ENCODE results near the gene ATG16L1.

Gene ATG16L1

DNA sequence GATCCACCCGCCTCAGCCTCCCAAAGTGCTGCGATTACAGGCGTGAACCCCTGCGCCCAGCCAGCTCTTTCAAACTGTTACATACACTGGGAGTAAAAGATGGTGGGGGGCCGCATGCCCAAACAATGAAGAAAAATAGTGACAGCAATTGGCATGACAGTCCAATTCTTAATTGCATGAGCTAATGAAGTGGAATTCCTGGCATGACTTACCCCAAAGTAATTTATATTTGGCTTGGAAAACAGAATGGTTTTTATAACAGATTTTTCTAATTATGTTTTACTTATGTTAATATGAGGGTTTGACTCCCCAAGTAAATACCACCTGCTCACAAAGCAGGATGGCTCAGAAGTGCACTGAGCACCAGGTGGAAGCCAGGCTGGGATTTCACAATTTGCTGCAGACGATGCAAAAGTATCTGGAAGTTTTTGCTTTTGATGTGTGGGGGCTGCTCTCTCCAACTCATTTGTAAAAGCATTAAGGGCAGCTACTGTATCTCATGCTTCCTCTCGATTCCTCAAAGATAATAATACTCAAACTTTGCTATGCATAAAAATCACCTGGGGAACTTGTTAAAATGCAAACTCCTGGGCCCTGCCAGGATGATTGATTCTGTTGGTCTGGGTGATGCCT lies 24.0 kb upstream of the ATG16L1 start:
- DNase-seq (ENCODE audit: low read depth in 2 of 2): no peak

DNA sequence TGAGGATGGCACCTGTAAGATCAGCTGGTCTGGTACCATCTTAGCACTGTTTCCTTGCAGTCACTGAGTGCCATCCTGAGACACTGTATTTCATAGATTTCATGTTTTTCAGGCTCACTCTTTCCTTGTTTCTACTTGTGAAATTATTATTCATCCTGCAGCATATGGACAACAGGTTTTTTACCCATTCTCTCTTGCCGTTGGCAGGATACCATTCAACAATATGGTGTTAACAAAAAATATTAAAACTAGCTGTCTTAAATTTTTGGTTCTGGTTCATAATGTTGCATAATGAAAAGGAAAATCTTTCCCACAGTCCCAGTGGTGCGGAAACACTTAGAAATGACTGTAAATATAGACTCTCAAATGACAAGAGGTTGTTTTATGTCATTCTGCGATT lies 23.1 kb upstream of the ATG16L1 start:
- no peak for DNase-seq (ENCODE audit: low read depth in 2 of 2)

DNA sequence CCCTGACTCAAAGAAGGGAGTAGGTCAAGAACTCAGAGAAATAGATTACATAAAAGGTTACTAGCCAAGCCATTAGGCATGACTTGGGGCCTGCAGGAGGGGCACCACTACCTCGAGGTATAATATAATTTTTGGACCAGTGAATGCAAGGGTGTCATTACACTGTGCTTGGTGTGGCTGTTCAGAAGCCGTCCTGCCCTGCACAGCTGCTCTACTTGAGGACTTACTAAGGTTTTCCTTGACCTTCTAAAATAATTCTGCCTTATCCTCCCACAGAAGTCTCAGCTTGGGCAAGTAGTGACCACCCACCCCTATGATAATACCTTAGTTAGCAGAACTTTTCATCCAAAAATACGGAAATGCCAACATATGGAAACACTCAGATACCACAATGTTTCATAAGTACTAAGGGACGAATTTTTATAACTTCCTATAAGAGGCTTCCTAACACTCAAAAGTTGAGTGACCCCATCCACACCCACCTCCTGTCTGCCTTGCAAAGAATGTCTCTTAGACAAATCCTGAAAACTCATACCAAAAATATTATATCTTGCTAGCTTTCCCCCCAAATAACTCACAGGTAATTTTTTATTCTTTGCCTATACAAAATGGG lies 17.7 kb upstream of the ATG16L1 start:
- DNase-seq (ENCODE audit: low read depth in 2 of 2): no peak

DNA sequence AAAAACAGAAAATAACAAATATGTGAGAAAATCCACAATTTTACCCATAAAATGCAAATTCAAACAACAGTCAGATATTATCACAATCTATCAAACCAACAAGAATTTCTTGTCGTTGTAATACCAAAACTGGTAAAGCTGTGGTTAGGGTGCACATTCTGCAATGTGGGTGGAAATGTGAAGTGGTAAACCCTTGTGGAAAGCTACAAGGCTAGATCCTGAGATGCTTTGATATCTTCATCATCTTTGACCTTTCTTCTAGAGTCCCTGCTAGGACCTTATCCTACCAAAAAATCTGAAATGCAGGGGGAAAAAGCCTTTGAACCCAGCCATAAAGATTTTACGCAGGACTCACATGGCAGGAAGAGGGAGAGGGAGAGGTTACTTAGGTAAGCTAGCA lies 17.2 kb upstream of the ATG16L1 start:
- no peak for DNase-seq (ENCODE audit: low read depth in 2 of 2)

DNA sequence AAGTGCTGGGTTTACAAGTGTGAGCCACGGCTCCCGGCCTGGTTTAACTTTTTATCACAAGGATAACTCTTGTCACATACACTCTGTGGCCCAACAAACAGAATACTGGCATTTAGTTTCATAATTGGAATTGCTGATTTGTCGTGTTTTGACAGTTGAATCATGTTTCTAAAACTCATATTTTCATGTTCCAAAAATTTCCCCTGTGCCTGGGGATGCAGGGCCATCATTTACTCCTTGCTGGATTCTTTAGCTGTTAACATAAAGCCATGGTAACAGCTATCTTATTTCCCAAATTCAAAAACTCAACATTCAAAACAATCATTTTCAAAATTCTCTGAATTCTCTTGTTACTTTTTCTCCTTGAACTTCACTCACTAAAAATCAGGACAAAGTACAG lies 16.5 kb upstream of the ATG16L1 start:
- DNase-seq (ENCODE audit: low read depth in 2 of 2): no peak

DNA sequence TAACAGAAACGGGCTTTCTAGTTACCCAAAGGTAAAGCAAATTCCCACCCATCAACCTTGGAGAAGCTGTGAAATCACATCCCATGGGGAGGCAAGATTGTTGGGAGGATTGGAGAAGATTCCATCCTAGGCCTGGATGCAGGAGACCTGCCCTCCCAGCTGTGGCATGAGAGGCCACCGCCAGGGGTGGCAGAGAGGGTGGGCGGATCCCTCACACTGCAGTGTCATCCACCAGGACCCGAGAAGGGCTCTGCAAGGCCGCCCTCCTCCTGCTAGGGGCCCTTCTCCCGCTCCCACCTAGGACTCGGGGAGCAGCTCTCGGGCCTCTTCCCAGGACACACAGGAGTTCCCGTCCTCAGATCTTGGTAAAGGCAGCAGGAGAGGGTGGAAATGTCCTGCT lies 15.5 kb upstream of the ATG16L1 start:
- no peak for DNase-seq (ENCODE audit: low read depth in 2 of 2)

DNA sequence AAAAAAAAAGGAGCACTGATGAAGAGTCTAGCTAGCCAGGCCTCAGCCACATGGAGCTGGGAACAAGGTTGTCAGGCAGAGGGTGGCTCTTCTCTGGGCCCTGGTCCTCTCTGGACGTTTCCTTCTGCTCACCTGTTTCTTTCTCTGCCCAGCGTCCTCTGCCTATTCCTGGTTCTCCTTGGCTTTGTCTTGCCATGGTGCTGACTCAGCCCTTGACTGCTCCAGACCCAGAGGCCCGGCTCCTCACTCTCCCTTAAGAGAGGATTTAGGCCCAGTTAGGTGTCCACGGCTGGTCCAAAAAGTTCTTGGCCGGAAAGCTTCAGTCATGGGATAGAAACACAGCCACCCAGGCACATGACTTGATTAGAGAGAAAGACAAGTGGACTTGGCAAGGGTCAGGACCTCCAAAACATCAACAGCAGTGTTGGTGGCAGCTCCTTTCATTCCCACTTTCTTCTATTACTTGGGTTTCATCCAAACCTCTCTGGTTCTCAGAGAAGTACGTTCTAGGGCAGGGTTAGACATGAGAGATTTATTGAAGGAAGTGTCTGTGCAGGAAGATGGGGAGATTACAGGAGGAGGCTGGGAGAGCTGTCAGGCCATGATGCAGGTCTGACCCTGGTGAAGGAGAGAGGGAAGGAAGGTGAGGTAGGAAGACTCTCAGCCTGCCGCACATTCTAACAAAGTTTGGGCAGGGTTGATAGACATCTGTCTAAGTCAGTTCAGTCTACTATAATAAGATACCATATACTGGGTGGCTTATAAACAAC lies 14.5 kb upstream of the ATG16L1 start:
- no peak for DNase-seq (ENCODE audit: low read depth in 2 of 2)

DNA sequence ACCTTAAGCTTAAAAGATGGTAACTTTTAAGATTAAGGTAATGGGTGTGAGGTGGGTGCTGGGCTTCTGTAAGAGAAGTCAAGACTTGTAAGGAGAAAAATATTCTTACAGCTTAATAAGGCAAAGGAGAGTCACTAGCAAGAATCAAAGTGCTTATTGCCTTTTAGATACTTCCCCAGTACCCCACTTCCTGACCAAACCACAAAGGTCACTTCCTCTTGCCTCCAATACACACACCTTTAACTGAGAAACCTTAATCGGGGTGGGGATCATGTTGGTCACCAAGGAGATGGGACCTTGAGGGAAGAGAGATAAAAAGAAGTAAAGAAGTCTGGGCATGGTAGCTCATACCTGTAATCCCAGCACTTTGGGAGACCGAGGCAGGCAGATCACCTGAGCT lies 10.6 kb upstream of the ATG16L1 start:
- DNase-seq (ENCODE audit: low read depth in 2 of 2): no peak

DNA sequence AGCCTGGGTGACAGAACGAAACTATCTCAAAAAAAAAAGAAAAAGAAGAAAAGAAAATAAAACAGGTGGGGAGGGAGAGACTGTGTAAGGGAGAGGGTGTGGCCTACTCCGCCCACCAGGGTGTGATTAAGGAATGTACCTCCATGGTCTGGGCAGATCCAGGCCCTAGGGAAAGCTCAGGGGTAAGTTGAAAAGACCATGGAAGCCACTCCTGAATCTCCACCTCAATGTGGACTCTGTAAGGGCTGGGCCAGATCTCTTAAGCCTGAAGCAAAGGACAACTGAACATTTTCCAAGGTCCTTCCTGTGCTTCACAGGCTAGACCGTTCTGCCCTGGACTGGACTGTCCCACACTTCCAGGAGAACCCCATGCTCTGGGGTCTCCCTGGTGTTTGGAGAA lies 9.7 kb upstream of the ATG16L1 start:
- no peak for DNase-seq (ENCODE audit: low read depth in 2 of 2)

DNA sequence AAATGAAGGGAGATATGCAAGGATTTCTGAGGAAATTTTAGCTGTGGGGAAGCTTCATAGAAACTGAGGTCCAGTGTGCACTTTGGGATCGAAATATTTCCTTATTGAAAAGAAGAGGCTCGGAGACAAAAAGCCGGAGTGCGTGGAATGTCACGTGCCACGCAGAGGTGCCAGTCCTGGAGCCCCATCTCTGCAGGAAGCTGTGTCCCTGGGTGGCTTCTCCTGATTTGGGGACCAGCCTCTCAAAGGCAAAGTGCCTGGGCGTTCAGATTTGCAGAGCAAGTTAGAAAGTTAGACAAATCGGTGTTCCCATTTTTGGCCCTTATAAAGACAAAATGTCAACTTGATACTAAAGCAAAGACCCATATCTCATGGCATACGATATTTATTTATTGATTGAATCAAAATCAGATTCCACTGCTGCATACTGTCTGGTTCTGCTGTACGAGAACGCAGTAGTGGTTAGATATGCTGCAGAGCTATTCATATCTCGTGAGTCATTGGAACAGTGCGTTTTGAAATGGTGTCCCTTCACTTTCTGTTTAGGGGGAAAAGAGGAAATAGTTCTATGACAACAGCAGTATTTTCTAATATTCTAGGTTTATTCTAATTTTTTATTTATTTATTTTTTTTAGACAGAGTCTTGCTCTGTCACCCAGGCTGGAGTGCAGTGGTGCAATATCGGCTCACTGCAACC lies 9.1 kb upstream of the ATG16L1 start:
- DNase-seq (ENCODE audit: low read depth in 2 of 2): no peak

DNA sequence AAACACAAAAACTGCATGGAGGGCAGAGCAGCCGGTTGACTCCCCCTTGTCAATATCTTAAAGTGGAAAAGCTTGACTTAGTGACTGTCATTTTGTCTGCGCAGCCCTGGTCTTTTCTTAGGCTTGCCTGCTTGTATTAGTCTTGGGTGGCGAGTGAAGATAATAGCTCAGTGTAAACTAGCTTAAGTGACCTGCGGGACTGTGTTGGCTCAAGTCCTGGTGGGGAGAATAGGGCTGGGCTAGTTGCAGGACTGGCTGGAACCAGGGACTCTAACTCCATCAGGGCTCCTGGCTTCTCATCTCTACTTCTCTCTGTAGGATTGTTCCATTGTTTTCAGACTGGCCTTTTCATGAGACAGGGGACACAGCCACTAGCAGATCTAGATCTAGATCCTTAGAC lies 8.1 kb upstream of the ATG16L1 start:
- DNase-seq (ENCODE audit: low read depth in 2 of 2): no peak

DNA sequence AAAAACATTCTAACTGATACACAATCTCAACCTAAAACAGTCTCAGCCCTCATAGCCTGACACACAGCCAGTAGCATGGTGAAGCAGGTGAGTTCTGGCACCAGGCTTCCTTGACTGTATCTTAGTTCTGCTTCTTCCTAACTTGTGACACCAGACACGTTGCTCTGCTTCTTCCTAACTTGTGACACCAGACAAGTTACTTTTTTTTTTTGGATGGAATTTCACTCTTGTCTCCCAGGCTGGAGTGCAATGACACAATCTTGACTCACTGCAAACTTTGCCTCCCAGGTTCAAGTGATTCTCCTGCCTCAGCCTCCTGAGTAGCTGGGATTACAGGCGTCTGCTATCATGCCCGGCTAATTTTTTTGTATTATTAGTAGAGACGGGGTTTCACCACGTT lies 6.7 kb upstream of the ATG16L1 start:
- no peak for DNase-seq (ENCODE audit: low read depth in 2 of 2)

DNA sequence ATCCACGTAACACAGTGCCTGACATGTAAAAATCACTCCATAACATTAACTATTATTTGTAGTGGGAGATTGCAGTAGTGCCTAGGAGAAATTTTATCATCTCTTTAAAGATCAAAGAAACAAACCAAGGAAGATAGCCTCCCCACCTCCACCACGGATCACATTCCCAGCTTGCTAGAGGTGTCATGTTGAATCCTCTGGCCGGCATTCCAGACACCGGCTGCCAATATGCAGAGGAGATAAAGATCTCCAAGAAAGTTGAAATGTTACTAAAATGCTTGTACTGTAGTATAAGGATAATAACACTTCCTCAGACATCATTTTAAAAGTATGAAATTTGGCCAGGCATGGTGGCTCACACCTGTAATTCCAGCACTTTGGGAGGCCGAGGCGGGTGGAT lies 6.1 kb upstream of the ATG16L1 start:
- DNase-seq (ENCODE audit: low read depth in 2 of 2): no peak

DNA sequence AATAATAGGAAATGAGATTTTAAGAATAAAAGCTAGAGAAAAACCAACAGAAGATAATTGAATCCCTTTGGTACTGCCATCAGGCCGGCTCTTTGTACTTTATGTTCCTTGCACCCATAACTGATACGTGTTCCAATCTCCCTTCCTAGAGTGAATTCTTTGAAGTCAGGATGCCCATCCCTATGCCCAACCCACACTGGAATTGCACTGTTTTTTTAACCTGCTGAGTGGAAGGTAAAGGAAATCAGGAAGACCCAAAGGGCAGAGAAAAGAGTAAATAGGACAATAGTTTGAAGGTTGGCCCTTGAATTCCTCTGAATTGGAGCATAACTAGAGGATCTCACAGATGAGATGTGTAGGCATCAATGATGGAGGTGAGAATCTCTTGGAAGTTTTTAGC lies 4.4 kb upstream of the ATG16L1 start:
- no peak for DNase-seq (ENCODE audit: low read depth in 2 of 2)

DNA sequence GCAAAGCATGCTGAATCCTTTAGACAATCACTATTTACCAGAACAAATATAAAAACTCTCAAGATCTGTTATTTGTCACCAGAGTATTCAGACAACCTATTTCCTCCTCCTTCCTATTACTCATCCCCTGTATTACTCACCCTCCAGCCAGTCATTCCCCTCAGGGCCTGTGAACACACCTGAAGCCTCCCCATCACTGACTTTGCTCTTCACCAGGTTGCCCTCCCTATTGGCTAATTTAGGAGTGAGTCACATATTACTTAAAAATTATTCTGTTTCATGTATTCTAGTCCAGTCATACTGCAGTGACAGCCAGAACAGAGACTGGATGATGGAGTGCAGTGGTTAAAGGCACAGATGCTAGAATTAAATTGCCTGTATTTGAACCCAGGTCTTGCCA lies 3.7 kb upstream of the ATG16L1 start:
- DNase-seq (ENCODE audit: low read depth in 2 of 2): peak; percentile 30 to 71

DNA sequence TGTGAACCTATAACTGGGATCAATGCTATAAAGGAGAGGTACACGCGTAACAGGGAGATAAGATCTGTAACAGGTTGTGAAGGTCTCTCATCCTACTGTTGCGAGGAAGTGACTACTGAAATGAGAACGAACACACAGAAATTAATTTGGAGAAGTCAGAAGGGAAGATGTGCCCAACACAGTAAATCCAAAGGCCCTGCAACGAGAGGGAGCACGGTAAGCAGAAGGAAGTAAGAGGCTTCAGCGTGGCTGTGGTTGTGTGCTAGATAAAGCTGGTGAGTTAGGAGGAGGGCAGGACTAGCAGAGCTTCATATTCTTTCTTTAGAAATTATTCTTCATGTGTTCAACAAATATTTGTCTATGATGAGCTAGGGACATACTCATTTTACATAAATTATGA lies 2.5 kb upstream of the ATG16L1 start:
- DNase-seq (ENCODE audit: low read depth in 2 of 2): no peak

DNA sequence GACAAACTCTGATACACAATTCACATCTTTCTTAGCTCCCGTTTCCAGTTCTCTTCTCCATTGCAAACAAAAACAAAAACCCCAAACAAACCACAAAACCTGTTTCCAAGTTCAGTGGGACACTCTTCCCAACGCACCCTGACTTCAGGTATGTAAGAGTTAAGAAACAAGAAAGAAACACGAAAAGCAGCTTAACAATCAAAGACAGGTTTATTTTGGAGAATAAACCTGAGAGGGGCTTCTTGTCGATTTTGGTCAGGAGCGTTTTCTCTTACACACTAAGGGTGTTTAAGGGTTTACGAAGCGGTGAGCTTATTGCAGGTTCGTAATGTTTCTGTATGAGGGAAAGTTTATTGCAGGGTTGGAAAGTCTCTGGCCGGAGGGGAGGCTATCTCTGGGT lies 905 bp upstream of the ATG16L1 start:
- no peak for DNase-seq (ENCODE audit: low read depth in 2 of 2)

DNA sequence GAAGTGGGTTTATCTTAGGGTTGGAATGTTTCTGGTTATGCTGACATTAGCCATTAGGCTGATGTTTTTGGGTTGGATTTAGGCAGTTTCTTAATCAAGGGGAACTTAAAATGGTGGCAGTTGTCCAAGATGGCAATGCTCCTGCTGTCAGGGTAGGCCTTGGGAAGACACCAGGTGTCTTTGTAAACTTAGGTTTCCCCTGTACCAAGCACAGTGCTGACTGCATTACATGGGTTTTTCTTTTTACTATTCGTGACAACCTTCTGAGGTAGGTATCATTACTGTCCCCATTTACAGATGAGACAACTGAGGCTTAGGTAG lies 528 bp upstream of the ATG16L1 start:
- DNase-seq (ENCODE audit: low read depth in 2 of 2): no peak

DNA sequence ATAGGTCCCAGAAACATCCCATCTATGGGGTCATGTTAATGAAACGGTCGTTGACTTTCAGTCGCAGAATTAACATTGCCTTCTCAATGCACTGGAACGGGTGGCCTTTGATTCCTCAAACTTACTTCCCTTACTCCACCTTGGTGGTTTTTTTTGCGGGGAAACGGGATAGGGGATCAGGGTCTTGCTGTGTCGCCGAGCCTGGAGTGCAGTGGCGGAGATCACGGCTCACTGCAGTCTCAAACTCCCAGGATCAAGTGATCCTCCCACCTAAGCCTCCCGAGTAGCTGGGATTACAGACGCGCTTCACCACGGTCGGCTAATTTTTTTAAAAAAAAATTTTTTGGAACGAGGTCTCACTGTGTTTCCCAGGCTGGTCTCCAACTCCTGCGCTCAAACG lies 754 bp downstream of the ATG16L1 start:
- no peak for DNase-seq (ENCODE audit: low read depth in 2 of 2)

DNA sequence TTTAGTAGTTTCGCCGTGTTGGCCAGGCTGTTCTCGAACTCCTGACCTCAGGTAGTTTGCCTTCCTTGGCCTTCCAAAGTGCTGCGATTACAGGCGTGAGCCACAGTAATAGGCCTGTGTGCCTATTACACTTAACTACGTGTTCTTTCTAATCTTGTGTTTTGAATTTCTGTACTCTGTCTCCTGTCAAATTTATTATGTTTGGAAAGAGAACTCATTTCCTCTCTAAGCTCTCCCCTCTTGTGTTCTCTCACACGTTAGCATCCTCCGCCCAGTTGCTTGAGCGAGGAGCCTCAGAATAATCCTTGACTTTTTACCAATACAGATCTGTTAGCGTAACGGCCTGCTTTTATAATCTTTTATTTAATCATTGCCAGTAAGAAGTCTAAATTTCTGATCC lies 3.7 kb downstream of the ATG16L1 start:
- no peak for DNase-seq (ENCODE audit: low read depth in 2 of 2)

DNA sequence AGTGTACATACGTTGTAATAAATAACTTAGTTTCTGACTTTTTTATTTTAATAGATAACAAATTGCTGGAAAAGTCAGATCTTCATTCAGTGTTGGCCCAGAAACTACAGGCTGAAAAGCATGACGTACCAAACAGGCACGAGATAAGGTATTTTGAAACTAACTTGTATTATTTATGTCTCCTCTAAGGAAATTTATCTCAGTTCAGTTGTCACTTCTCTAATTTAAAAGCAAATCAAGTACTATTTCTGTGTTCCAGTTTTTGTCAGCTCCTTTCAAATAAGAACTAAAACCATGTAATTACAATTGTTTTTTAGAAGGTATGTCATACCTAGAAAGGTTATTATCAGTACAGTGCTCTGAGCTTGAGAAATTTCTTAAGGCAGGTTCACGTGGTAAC lies 4.6 kb downstream of the ATG16L1 start:
- no peak for DNase-seq (ENCODE audit: low read depth in 2 of 2)

DNA sequence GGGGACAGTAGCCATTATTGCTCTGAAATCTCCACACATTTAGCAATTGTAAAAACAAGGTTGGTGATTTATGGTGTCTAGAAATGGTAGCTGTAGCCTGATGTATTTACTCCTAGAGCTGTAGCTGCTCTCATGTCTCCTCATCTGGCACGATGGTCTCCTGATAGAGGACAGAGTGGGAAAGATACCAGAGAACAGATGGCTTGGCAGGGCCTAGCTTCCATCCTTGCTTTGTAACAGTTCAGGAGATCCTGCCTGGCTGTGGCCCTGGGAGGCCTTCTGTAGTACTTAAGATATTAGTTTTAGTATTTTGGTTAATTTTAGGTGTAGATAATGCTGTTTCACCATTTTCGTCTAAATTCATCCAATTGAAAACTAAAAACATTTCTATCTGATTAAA lies 6.7 kb downstream of the ATG16L1 start:
- no peak for DNase-seq (ENCODE audit: low read depth in 2 of 2)

DNA sequence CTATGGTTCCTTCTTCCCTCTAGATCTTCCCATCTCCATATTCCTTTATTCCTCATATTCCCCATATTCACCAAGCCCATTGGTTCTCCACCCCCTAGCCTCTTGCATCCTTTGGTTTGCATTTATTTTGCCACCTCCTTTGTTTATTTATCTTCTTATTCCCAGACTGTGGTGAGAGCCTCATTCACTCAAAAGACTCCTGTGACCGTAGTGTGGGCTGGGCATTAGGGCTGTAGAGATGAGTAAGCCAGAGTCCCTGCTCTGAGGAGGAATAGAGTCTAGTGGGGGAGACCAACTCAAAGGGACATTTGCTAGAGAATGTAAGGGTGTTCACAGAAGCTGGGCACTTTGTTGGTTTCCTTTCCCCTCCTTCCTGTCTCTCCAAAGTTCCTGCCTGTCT lies 8.3 kb downstream of the ATG16L1 start:
- no peak for DNase-seq (ENCODE audit: low read depth in 2 of 2)

All from stimulated activated CD8-positive, alpha-beta memory T cell treated with anti-CD3 and anti-CD28 coated beads, Interleukin-7, amount 100 ng/mL, for 4 hours (primary cell).